ENCODE data around the gene ADAMTS19.

Gene ADAMTS19

GRCh38 chr5:129445379-129445778 is 14.7 kb upstream of the ADAMTS19 start:
- Histone ChIP-seq H2BK15ac (ENCODE audit: low read length) (no peak overlapping the region), H2BK5ac (ENCODE audit: low read length) (no peak overlapping the region), H2AFZ (ENCODE audit: low read length) (no peak overlapping the region), H3K27me3 (ENCODE audit: control insufficient read depth in 3 of 3, insufficient read depth in 3 of 3, low read depth in 1 of 3, low read length in 3 of 3) (no peaks in the 10 kb centered on the region), H2BK12ac (ENCODE audit: low read length) (no peak overlapping the region), H2BK120ac (ENCODE audit: low read depth, low read length) (no peak overlapping the region), H3K4me3 (ENCODE audit: low read length in 2 of 2) (no peak overlapping the region), H3K4ac (ENCODE audit: low read length) (no peak overlapping the region), H3K79me1 (ENCODE audit: low read depth, low read length) (no peaks in the 10 kb centered on the region), H4K8ac (ENCODE audit: low read depth, low read length) (no peak overlapping the region), H3K27ac (replicated peaks; ENCODE audit: low read length) (no peak overlapping the region), H3K23ac (ENCODE audit: low read depth, low read length, poor library complexity) (no peak overlapping the region), H4K91ac (ENCODE audit: low read depth, low read length, poor library complexity) (no peak overlapping the region), H2AK5ac (ENCODE audit: low read depth, low read length) (no peak overlapping the region), H3K9ac (ENCODE audit: low read depth, low read length, poor library complexity) (no peak overlapping the region), H3K4me2 (ENCODE audit: insufficient read depth, low read length, poor library complexity, severe bottlenecking) (no peak overlapping the region), H3K9me3 (replicated peaks in 1 of 2; ENCODE audit: control insufficient read depth in 2 of 2, insufficient read depth in 1 of 2, low read depth in 1 of 2, low read length in 2 of 2) (no peaks in the 10 kb centered on the region), H3K4me1 (ENCODE audit: control insufficient read depth in 2 of 2, insufficient read depth in 1 of 2, low read depth in 1 of 2, low read length in 2 of 2) (no peaks in the 10 kb centered on the region), H3K36me3 (replicated peaks in 1 of 2; ENCODE audit: control insufficient read depth in 2 of 2, insufficient read depth in 2 of 2, low read length in 2 of 2) (no peaks in the 10 kb centered on the region), H3K18ac (ENCODE audit: low read length) (no peak overlapping the region), H3K14ac (ENCODE audit: low read length) (no peak overlapping the region)
- WGBS, 2 donors (ENCODE audit: extremely low coverage in 2 of 2, insufficient read length in 2 of 2, insufficient replicate concordance in 1 of 2) = no CpG with 5 or more reads among the region's 2 CpGs
- DNase-seq (ENCODE audit: low spot score) = no peak

- Histone ChIP-seq H2BK120ac (ENCODE audit: low read depth, low read length) (no peak overlapping the region), H3K79me1 (ENCODE audit: low read depth, low read length) (no peaks in the 10 kb centered on the region), H3K4me2 (ENCODE audit: insufficient read depth, low read length, poor library complexity, severe bottlenecking) (no peak overlapping the region), H3K14ac (ENCODE audit: low read length) (no peak overlapping the region), H3K4me1 (ENCODE audit: control insufficient read depth in 2 of 2, insufficient read depth in 1 of 2, low read depth in 1 of 2, low read length in 2 of 2) (no peaks in the 10 kb centered on the region), H2BK15ac (ENCODE audit: low read length) (no peak overlapping the region), H3K4me3 (ENCODE audit: low read length in 2 of 2) (no peak overlapping the region), H4K91ac (ENCODE audit: low read depth, low read length, poor library complexity) (no peak overlapping the region), H3K36me3 (replicated peaks in 1 of 2; ENCODE audit: control insufficient read depth in 2 of 2, insufficient read depth in 2 of 2, low read length in 2 of 2) (no peaks in the 10 kb centered on the region), H3K9me3 (replicated peaks in 1 of 2; ENCODE audit: control insufficient read depth in 2 of 2, insufficient read depth in 1 of 2, low read depth in 1 of 2, low read length in 2 of 2) (no peaks in the 10 kb centered on the region), H3K23ac (ENCODE audit: low read depth, low read length, poor library complexity) (no peak overlapping the region), H3K4ac (ENCODE audit: low read length) (no peak overlapping the region), H2BK5ac (ENCODE audit: low read length) (no peak overlapping the region), H4K8ac (ENCODE audit: low read depth, low read length) (no peak overlapping the region), H2AFZ (ENCODE audit: low read length) (no peak overlapping the region), H3K18ac (ENCODE audit: low read length) (no peak overlapping the region), H3K27ac (replicated peaks; ENCODE audit: low read length) (no peak overlapping the region), H2BK12ac (ENCODE audit: low read length) (no peak overlapping the region), H2AK5ac (ENCODE audit: low read depth, low read length) (no peak overlapping the region), H3K27me3 (ENCODE audit: control insufficient read depth in 3 of 3, insufficient read depth in 3 of 3, low read depth in 1 of 3, low read length in 3 of 3) (no peaks in the 10 kb centered on the region), H3K9ac (ENCODE audit: low read depth, low read length, poor library complexity) (no peak overlapping the region)
- no peak for DNase-seq (ENCODE audit: low spot score)
- WGBS, 2 donors (ENCODE audit: extremely low coverage in 2 of 2, insufficient read length in 2 of 2, insufficient replicate concordance in 1 of 2) = no CpG with 5 or more reads among the region's 2 CpGs
Observed at GRCh38 chr5:129447968-129448367, 12.1 kb upstream of the ADAMTS19 start.

- H3K9me3 ChIP-seq (replicated peaks in 1 of 2; ENCODE audit: control insufficient read depth in 2 of 2, insufficient read depth in 1 of 2, low read depth in 1 of 2, low read length in 2 of 2) = no peaks in the 10 kb centered on the region
- H3K4me2 ChIP-seq (ENCODE audit: insufficient read depth, low read length, poor library complexity, severe bottlenecking) = no peak overlapping the region
- WGBS, 2 donors (ENCODE audit: extremely low coverage in 2 of 2, insufficient read length in 2 of 2, insufficient replicate concordance in 1 of 2) = no CpG with 5 or more reads among the region's 4 CpGs
- no peak overlapping the region for H3K18ac ChIP-seq (ENCODE audit: low read length)
- no peak overlapping the region for H3K4me3 ChIP-seq (ENCODE audit: low read length in 2 of 2)
- H2BK120ac ChIP-seq (ENCODE audit: low read depth, low read length) = no peak overlapping the region
- H3K14ac ChIP-seq (ENCODE audit: low read length) = no peak overlapping the region
- H3K79me1 ChIP-seq (ENCODE audit: low read depth, low read length) = no peaks in the 10 kb centered on the region
- no peak for DNase-seq (ENCODE audit: low spot score)
- H3K4ac ChIP-seq (ENCODE audit: low read length) = no peak overlapping the region
- no peak overlapping the region for H3K23ac ChIP-seq (ENCODE audit: low read depth, low read length, poor library complexity)
- no peak overlapping the region for H4K91ac ChIP-seq (ENCODE audit: low read depth, low read length, poor library complexity)
- no peak overlapping the region for H2BK5ac ChIP-seq (ENCODE audit: low read length)
- H3K9ac ChIP-seq (ENCODE audit: low read depth, low read length, poor library complexity) = no peak overlapping the region
- H2BK12ac ChIP-seq (ENCODE audit: low read length) = no peak overlapping the region
- H3K27me3 ChIP-seq (ENCODE audit: control insufficient read depth in 3 of 3, insufficient read depth in 3 of 3, low read depth in 1 of 3, low read length in 3 of 3) = no peaks in the 10 kb centered on the region
- no peak overlapping the region for H3K27ac ChIP-seq (replicated peaks; ENCODE audit: low read length)
- no peak overlapping the region for H2AFZ ChIP-seq (ENCODE audit: low read length)
- no peaks in the 10 kb centered on the region for H3K4me1 ChIP-seq (ENCODE audit: control insufficient read depth in 2 of 2, insufficient read depth in 1 of 2, low read depth in 1 of 2, low read length in 2 of 2)
- no peak overlapping the region for H2BK15ac ChIP-seq (ENCODE audit: low read length)
- no peak overlapping the region for H4K8ac ChIP-seq (ENCODE audit: low read depth, low read length)
- H3K36me3 ChIP-seq (replicated peaks in 1 of 2; ENCODE audit: control insufficient read depth in 2 of 2, insufficient read depth in 2 of 2, low read length in 2 of 2) = no peaks in the 10 kb centered on the region
- H2AK5ac ChIP-seq (ENCODE audit: low read depth, low read length) = no peak overlapping the region
Observed at GRCh38 chr5:129448654-129449053, 11.4 kb upstream of the ADAMTS19 start.

GRCh38 chr5:129454461-129454860 is 5.6 kb upstream of the ADAMTS19 start:
- Histone ChIP-seq H2BK120ac (ENCODE audit: low read depth, low read length) (no peak overlapping the region), H2BK12ac (ENCODE audit: low read length) (no peak overlapping the region), H3K18ac (ENCODE audit: low read length) (no peak overlapping the region), H4K91ac (ENCODE audit: low read depth, low read length, poor library complexity) (no peak overlapping the region), H3K36me3 (replicated peaks in 1 of 2; ENCODE audit: control insufficient read depth in 2 of 2, insufficient read depth in 2 of 2, low read length in 2 of 2) (no peaks in the 10 kb centered on the region), H3K79me1 (ENCODE audit: low read depth, low read length) (no peaks in the 10 kb centered on the region), H2BK15ac (ENCODE audit: low read length) (no peak overlapping the region), H2BK5ac (ENCODE audit: low read length) (no peak overlapping the region), H3K27me3 (ENCODE audit: control insufficient read depth in 3 of 3, insufficient read depth in 3 of 3, low read depth in 1 of 3, low read length in 3 of 3) (peaks cover 0 to 31% (median 0%) of the 10 kb centered on the region in 3 experiments), H3K9ac (ENCODE audit: low read depth, low read length, poor library complexity) (no peak overlapping the region), H3K23ac (ENCODE audit: low read depth, low read length, poor library complexity) (no peak overlapping the region), H4K8ac (ENCODE audit: low read depth, low read length) (no peak overlapping the region), H3K4me1 (ENCODE audit: control insufficient read depth in 2 of 2, insufficient read depth in 1 of 2, low read depth in 1 of 2, low read length in 2 of 2) (peaks cover under 1 to 1% of the 10 kb centered on the region in 2 donors), H3K4me3 (ENCODE audit: low read length in 2 of 2) (no peak overlapping the region), H2AFZ (ENCODE audit: low read length) (no peak overlapping the region), H3K14ac (ENCODE audit: low read length) (no peak overlapping the region), H3K4ac (ENCODE audit: low read length) (no peak overlapping the region), H2AK5ac (ENCODE audit: low read depth, low read length) (no peak overlapping the region), H3K27ac (replicated peaks; ENCODE audit: low read length) (no peak overlapping the region), H3K9me3 (replicated peaks in 1 of 2; ENCODE audit: control insufficient read depth in 2 of 2, insufficient read depth in 1 of 2, low read depth in 1 of 2, low read length in 2 of 2) (no peaks in the 10 kb centered on the region), H3K4me2 (ENCODE audit: insufficient read depth, low read length, poor library complexity, severe bottlenecking) (no peak overlapping the region)
- DNase-seq (ENCODE audit: low spot score) = no peak
- WGBS, 2 donors (ENCODE audit: extremely low coverage in 2 of 2, insufficient read length in 2 of 2, insufficient replicate concordance in 1 of 2) = no CpG with 5 or more reads among the region's 2 CpGs
